HG03025 (cell line): Measurements from ENCODE around the gene GOLGA8Q.
"Not testable (repeated sequence)": the region's sequence is repeated elsewhere in the genome, so short reads cannot be mapped to it uniquely, and the experiment has no call there.

Source experiments
- ATAC-seq: cut with Tn5 transposase; IDR thresholded peaks from one replicate; pipeline ENCODE4 v1.9.1; 2021; ENCODE audit warnings: mild to moderate bottlenecking, moderate library complexity; ENCODE audit not compliant: unreplicated experiment, low FRiP score

The GOLGA8Q gene

GRCh38 chr15:30551750-30552149 lies at the start of gene GOLGA8Q:
GOLGA8Q (plus strand) TSS chr15:30552050; CDS start chr15:30552078, 28 bp downstream.
- not testable (repeated sequence) for ATAC-seq

GRCh38 chr15:30502904-30503781 lies 48.7 kb upstream of the GOLGA8Q start:
- ATAC-seq = not testable (repeated sequence)

GRCh38 chr15:30504162-30504843 lies 47.5 kb upstream of the GOLGA8Q start:
- not testable (repeated sequence) for ATAC-seq

GRCh38 chr15:30514545-30514944 lies 37.3 kb upstream of the GOLGA8Q start:
- ATAC-seq = not testable (repeated sequence)

DNA sequence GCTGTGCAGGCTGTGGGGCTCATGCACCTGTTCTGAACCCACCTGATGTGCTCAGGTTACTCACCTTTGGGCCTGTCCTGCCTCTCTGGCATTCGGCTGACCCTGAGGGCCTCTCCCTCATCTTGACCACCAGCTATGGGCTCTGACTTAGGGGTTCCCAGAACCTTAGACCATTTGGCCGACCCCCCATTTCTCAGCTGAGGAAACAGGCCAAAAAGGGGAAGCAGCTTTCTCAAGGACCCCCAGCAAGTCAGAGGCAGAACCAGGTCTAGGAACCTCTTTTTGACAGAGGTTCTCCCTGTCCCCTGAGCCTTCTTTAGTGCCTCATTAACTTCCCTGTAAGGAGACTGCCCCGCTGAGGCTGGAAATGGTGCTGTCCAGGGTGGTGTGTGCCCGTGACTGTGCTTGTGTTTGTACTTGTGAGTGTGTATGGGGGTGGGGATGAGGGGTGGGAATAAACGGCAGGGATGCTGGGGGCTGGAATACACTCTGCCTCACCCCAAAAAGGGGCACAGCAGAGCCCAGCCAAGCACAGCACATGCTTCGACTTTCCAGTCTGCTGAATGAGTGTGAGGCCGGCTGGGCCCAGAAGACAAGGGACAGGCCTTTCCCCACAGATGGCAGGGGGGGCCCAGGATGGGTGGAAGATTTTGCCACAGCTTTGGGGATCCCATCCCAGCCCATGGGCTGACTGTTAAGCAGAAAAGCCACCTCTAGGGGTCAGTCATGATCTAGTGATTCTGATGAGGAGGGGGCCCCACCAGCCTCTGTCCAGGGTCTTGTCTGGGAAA lies 28.2 kb upstream of the GOLGA8Q start:
- not testable (repeated sequence) for ATAC-seq

- not testable (repeated sequence) for ATAC-seq
These were observed 25.9 kb upstream of the GOLGA8Q start for GRCh38 chr15:30525912-30526311.

GRCh38 chr15:30529049-30529448 lies 22.8 kb upstream of the GOLGA8Q start:
- not testable (repeated sequence) for ATAC-seq

- ATAC-seq = not testable (repeated sequence)
These were observed 15.1 kb downstream of the GOLGA8Q start for GRCh38 chr15:30566949-30567348.

- not testable (repeated sequence) for ATAC-seq
These were observed 21.2 kb downstream of the GOLGA8Q start for GRCh38 chr15:30573012-30573491.

GRCh38 chr15:30579394-30579970 lies 27.6 kb downstream of the GOLGA8Q start:
- not testable (repeated sequence) for ATAC-seq

DNA sequence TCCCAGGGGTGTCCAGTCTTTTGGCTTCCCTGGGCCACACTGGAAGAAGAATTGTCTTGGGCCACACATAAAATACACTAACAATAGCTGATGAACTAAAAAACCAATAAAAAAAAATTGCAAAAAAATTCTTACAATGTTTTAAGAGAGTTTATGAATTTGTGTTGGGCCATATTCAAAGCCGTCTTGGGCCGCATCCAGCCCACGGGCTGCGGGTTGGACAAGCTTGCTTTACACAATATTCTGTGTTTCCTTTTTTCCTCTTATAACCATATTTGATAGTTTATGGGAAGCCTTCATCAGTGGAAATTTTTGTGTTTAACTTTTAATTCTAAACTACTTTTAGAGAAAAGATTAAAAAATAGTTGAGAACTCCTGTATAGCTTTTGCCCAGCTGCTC lies 28.9 kb downstream of the GOLGA8Q start:
- ATAC-seq = not testable (repeated sequence)

GRCh38 chr15:30598953-30599352 lies 47.1 kb downstream of the GOLGA8Q start:
- not testable (repeated sequence) for ATAC-seq

- ATAC-seq = not testable (repeated sequence)
These were observed 51.9 kb downstream of the GOLGA8Q start, which contains the start of gene GOLGA8H for GRCh38 chr15:30603796-30604195. GOLGA8H (plus strand) TSS chr15:30604028; CDS start chr15:30604126, 98 bp downstream.
